GM12878 (cell line): Measurements from ENCODE around the gene EEF2K. TPM values are rescaled to one million over a fixed set of nuclear protein-coding genes. Genes with fewer than 3 reads are reported as not detected.

Experiments used
- ATAC-seq: fragments of 200-7000 bp; cut with Tn5 transposase; 3 replicates; pipeline ENCODE4 v1.9.1; 2020; ENCODE audit warnings: mild to moderate bottlenecking, moderate library complexity
- BruUV-seq: library from RNA; stranded (reverse); fragments of 400-500 nt; replicated peaks from 2 replicates; lab custom pipeline; 2021; lab: Mats Ljungman, UMichigan
- CTCF ChIA-PET: fragments of 300-600 bp; sonication (Branson Sonifier 250); formaldehyde crosslinking; extraction: SDS; loops from one replicate; lab custom pipeline; 2021; ENCODE audit warnings: inconsistent platforms; lab: Yijun Ruan, JAX
- POLR2A ChIA-PET: fragments of 350-600 bp; formaldehyde crosslinking; extraction: SDS; loops from one replicate; lab custom pipeline; 2021; ENCODE audit warnings: inconsistent platforms; lab: Charles Lee
- RAD21 ChIA-PET: fragments of 300-600 bp; sonication (Branson Sonifier 250); formaldehyde crosslinking; loops from one replicate; lab custom pipeline; 2023; ENCODE audit warnings: antibody characterized with exemption; ENCODE audit not compliant: unreplicated experiment; lab: Charles Lee
- SMC1A ChIA-PET: fragments of 300-600 bp; sonication (Branson Sonifier 250); formaldehyde crosslinking; loops from one replicate; lab custom pipeline; 2023; ENCODE audit not compliant: unreplicated experiment, uncharacterized antibody; lab: Charles Lee
- DNase-seq: peaks from one replicate; pipeline ENCODE4 v3.0.0-alpha.2; 2011; ENCODE audit warnings: low read depth, low spot score
- FAIRE-seq: peaks from 3 replicates; lab custom pipeline; 2011; peaks lifted over from hg19 to GRCh38; lab: Jason Lieb, UNC
- H2AFZ ChIP-seq: 2 replicates; pipeline ENCODE4 v1.6.0; 2011; ENCODE audit warnings: low read depth, low read length, control low read depth; ENCODE audit not compliant: control insufficient read depth
- H3K27ac ChIP-seq: 2 replicates; pipeline ENCODE4 v1.5.1; 2011; ENCODE audit warnings: control low read depth; ENCODE audit not compliant: control insufficient read depth, insufficient read depth
- H3K27me3 ChIP-seq, 2 experiments: replicated peaks in 1 of 2; 2 replicates each; pipeline versions ENCODE4 v1.6.0 to v1.6.1; 2011; ENCODE audit warnings: low read length in 1 of 2; ENCODE audit not compliant: control insufficient read depth in 2 of 2, insufficient read depth in 2 of 2
- H3K36me3 ChIP-seq, 2 experiments: 2 replicates each; pipeline ENCODE4 v1.5.1; 2011; ENCODE audit warnings: low read length in 1 of 2; ENCODE audit not compliant: control insufficient read depth in 2 of 2, insufficient read depth in 2 of 2
- H3K4me1 ChIP-seq: 2 replicates; pipeline ENCODE4 v1.6.1; 2011; ENCODE audit warnings: mild to moderate bottlenecking, low read length, moderate library complexity, mixed read lengths; ENCODE audit not compliant: control insufficient read depth, insufficient read depth
- H3K4me2 ChIP-seq: 2 replicates; pipeline ENCODE4 v1.6.0; 2011; ENCODE audit warnings: control low read depth; ENCODE audit not compliant: control insufficient read depth, insufficient read depth
- H3K4me3 ChIP-seq: fragments of 200-600 bp; sonication (generic); 2 replicates; pipeline ENCODE4 v1.5.1; 2016
- H3K79me2 ChIP-seq: 2 replicates; pipeline ENCODE4 v1.6.0; 2011; ENCODE audit warnings: low read length; ENCODE audit not compliant: control insufficient read depth, insufficient read depth
- H3K9ac ChIP-seq: 2 replicates; pipeline ENCODE4 v1.8.0; 2011; ENCODE audit warnings: low read length, control low read depth, mixed read lengths; ENCODE audit not compliant: control insufficient read depth, insufficient read depth
- H3K9me3 ChIP-seq: replicated peaks from 3 replicates; pipeline ENCODE4 v1.5.1; 2011; ENCODE audit warnings: mild to moderate bottlenecking, low read length; ENCODE audit not compliant: control insufficient read depth, insufficient read depth
- H4K20me1 ChIP-seq: 2 replicates; pipeline ENCODE4 v1.6.0; 2011; ENCODE audit not compliant: control insufficient read depth, insufficient read depth
- ESRRA ChIP-seq: IDR thresholded peaks from 2 replicates; pipeline ENCODE4 v1.6.1; 2012; ENCODE audit warnings: mild to moderate bottlenecking, low read length, improper control_type of control experiment
- POLR2A ChIP-seq: IDR thresholded peaks from 2 replicates; pipeline ENCODE4 v1.6.1; 2011; ENCODE audit warnings: low read depth, mild to moderate bottlenecking, low read length
- REST ChIP-seq: IDR thresholded peaks from 2 replicates; pipeline ENCODE4 v1.6.1; 2012; ENCODE audit warnings: mild to moderate bottlenecking, low read depth, low read length
- TARDBP ChIP-seq: IDR thresholded peaks from 2 replicates; pipeline ENCODE4 v1.6.1; 2016; ENCODE audit warnings: borderline replicate concordance
- ZNF24 ChIP-seq: fragments of 450-650 bp; IDR thresholded peaks from 2 replicates; pipeline ENCODE4 v1.6.1; 2017; ENCODE audit warnings: antibody characterized with exemption, mild to moderate bottlenecking
- WGBS: methylation state at CpG from one replicate; pipeline ENCODE4 v1.1.6; 2016; ENCODE audit warnings: low lambda C conversion rate; ENCODE audit not compliant: insufficient replicate concordance, insufficient coverage; ENCODE audit errors: missing lambda C conversion rate; 5-methylcytosine and 5-hydroxymethylcytosine counted together
- in situ Hi-C: fragments of 300-500 bp; cut with MboI; formaldehyde crosslinking; loops from 9 replicates; pipeline ENCODE4 v1.14.3; 2018; ENCODE audit warnings: mixed read lengths
- intact Hi-C: fragments of 100-400 bp; cut with micrococcal nuclease; formaldehyde crosslinking; loops from one replicate; pipeline ENCODE4 v1.14.2; 2022; ENCODE audit not compliant: unreplicated experiment
- polyA plus RNA-seq, 11 experiments: library from polyadenylated mRNA; depleted of rRNA in 4 of 11; unstranded in 6 of 11; stranded (reverse) in 5 of 11; fragments of >200 nt; fragmentation: Nextera tagmentation in 4 of 11; fragmentation: Illumina TruSeq in 1 of 11; extraction: Ambion mirVana in 4 of 11; extraction: Trizol in 1 of 11; gene quantifications; 1 replicate in 1 of 11; 2 replicates in 10 of 11; pipeline versions ENCODE4 v1.2.1 to v1.2.3, GENCODE V29; 2011 to 2016; ENCODE audit warnings: inconsistent platforms in 2 of 11, missing spikeins in 2 of 11, low read depth in 1 of 11
- total RNA-seq, 4 experiments: library from RNA; depleted of rRNA in 3 of 4; stranded (reverse); fragments of >200 nt in 3 of 4; fragmentation: Illumina TruSeq in 1 of 4; extraction: Trizol in 1 of 4; gene quantifications; 2 replicates each; pipeline versions ENCODE4 v1.2.1 to v1.2.3, GENCODE V29; 2013 to 2021

Gene EEF2K
- total and polyA plus RNA-seq, 10 of the 15 experiments (the other 5 are each of a cell fraction or from before 2014, with no cell fraction given): 2.0 to 29.6 (median 12.2) TPM

- TF ChIP-seq REST: no peak
- no peak for TF ChIP-seq ESRRA
- TF ChIP-seq TARDBP: no peak
- TF ChIP-seq, all 136 proteins: peak for 0
Observed at GRCh38 chr16:22327446-22327775, 121.3 kb downstream of the EEF2K start (continued).

- no peaks in the 10 kb centered on the region for H3K79me2 ChIP-seq
- H4K20me1 ChIP-seq: no peaks in the 10 kb centered on the region
- H2AFZ ChIP-seq: no peak overlapping the region
- no peak for DNase-seq
- peaks cover 17 to 35% of the 10 kb centered on the region in 2 experiments; a peak in 3 of 4 replicates for H3K36me3 ChIP-seq
- 97% methylated on average over 10 of the region's 10 CpGs for WGBS
- no peaks in the 10 kb centered on the region for H3K4me1 ChIP-seq
- no peak for TF ChIP-seq ZNF24
- TF ChIP-seq POLR2A: 0 out of 2 replicates have a peak, but pooled peaks have one; percentile 17
- H3K4me3 ChIP-seq: no peak overlapping the region
- POLR2A ChIA-PET: no interaction called here
- H3K27me3 ChIP-seq: no peaks in the 10 kb centered on the region
- SMC1A ChIA-PET: no interaction called here
- RAD21 ChIA-PET: no interaction called here
- in situ Hi-C loops: loop anchor here (10.0 kb wide), 4 partner anchors 347 to 1173 kb away; partner anchors contain the start of genes DNAH3 and LDAF1
- H3K9me3 ChIP-seq: no peaks in the 10 kb centered on the region
- BruUV-seq: no TSS peak
- H3K9ac ChIP-seq: no peak overlapping the region
- H3K27ac ChIP-seq: no peak overlapping the region
- ATAC-seq: no peak
- intact Hi-C loops: no loop called here
- H3K4me2 ChIP-seq: no peak overlapping the region
- CTCF ChIA-PET: interaction anchor here (1.5 to 2.8 kb wide), 2 partner anchors 9 kb away, joined by 3 to 11 read pairs; no protein-coding TSS in a partner anchor
- no peak for FAIRE-seq
Observed at GRCh38 chr16:22328081-22328725, 122.1 kb downstream of the EEF2K start.
